GM12873 (cell line): ENCODE results near the gene CYSRT1.

ENCODE experiments used
- TF ChIP-seq, protein P1 (sequence below): IDR thresholded peaks from 2 replicates; pipeline ENCODE4 v1.5.1; 2012; ENCODE audit warnings: low read depth, mild to moderate bottlenecking, moderate library complexity, low read length, control low read depth; ENCODE audit not compliant: insufficient read depth; ENCODE audit errors: missing control alignments

The CYSRT1 gene

DNA sequence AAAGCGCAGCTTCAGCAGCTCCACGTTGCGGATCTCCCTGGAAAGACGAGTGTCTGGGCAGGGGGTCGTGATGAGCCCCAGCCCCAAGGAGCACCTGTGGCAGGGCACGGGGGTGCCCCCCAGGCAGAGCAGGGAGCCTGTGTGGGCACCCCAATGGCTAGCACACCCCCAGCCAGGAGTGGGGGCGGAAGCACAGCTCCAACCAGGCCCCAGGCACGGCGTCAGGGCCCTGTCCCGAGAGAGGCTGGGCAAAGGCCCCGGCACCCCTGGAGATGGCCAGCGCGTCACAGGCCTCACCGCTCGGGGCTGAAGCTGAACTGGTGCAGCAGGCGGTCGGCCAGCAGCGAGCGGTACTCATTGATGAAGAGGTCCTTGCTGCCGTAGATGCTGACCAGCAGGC, 44.5 kb upstream of the CYSRT1 start:
- TF ChIP-seq, protein P1, sequence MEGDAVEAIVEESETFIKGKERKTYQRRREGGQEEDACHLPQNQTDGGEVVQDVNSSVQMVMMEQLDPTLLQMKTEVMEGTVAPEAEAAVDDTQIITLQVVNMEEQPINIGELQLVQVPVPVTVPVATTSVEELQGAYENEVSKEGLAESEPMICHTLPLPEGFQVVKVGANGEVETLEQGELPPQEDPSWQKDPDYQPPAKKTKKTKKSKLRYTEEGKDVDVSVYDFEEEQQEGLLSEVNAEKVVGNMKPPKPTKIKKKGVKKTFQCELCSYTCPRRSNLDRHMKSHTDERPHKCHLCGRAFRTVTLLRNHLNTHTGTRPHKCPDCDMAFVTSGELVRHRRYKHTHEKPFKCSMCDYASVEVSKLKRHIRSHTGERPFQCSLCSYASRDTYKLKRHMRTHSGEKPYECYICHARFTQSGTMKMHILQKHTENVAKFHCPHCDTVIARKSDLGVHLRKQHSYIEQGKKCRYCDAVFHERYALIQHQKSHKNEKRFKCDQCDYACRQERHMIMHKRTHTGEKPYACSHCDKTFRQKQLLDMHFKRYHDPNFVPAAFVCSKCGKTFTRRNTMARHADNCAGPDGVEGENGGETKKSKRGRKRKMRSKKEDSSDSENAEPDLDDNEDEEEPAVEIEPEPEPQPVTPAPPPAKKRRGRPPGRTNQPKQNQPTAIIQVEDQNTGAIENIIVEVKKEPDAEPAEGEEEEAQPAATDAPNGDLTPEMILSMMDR: no peak

DNA sequence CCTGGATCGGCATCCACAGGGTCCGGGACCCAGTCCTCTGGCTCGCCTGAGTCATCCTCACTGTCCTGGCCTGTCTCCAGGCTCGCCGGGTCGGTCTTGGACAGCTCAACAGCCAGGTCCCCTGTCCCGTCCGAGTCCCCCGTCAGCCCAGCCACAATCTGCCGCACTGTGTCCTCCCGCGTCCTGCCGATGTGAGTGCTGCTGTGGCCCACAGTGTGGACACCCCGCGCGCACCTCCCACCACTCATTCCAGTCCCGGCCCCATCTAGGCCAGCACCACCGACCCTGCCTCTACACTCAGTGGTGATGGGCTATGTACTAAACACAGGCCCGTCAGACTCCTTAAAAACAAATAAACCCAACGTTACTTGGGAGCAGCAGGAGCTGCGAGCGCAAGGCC, 43.3 kb upstream of the CYSRT1 start:
- TF ChIP-seq, protein P1: no peak

DNA sequence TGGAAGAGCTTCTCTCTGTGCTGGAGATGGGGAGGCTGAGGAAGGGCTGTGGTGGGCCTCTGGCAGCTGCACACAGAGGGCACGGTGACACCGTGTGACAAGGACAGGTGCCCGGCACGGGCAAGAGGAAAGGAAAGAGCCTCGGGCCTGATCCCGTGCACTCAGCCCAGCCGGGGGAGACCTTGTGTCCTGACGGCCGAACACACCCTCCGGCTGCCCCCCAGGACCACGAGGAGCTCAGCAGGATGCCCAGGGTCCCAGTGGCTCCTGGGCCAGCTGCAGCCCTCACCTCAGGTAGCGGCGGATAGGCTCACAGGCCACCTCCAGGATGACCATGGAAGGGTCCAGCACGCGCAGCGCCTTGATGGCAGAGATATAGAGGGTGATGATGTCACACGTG, 42.1 kb upstream of the CYSRT1 start:
- TF ChIP-seq, protein P1: no peak

DNA sequence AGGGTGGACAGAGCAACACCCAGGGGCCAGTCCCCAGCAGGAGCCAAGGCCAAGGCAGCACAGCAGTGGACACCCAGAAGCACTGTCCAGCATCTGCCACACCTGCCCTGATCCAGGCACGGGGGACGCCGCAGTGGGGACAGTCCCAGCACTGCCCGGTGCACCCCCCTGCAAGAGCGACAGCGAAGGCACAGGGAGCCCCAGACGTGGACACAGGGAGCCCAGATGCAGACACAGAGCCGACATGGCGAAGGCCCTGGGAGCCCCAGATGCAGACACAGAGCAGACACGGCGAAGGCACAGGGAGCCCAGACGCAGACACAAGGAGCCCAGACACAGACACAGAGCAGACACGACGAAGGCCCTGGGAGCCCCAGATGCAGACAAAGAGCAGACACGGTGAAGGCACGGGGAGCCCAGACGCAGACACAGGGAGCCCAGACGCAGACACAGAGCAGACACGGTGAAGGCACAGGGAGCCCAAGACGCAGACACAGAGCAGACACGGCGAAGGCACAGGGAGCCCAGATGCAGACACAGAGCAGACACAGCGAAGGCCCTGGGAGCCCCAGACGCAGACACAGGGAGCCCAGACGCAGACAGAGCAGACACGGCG, 40.9 kb upstream of the CYSRT1 start:
- TF ChIP-seq, protein P1: no peak

DNA sequence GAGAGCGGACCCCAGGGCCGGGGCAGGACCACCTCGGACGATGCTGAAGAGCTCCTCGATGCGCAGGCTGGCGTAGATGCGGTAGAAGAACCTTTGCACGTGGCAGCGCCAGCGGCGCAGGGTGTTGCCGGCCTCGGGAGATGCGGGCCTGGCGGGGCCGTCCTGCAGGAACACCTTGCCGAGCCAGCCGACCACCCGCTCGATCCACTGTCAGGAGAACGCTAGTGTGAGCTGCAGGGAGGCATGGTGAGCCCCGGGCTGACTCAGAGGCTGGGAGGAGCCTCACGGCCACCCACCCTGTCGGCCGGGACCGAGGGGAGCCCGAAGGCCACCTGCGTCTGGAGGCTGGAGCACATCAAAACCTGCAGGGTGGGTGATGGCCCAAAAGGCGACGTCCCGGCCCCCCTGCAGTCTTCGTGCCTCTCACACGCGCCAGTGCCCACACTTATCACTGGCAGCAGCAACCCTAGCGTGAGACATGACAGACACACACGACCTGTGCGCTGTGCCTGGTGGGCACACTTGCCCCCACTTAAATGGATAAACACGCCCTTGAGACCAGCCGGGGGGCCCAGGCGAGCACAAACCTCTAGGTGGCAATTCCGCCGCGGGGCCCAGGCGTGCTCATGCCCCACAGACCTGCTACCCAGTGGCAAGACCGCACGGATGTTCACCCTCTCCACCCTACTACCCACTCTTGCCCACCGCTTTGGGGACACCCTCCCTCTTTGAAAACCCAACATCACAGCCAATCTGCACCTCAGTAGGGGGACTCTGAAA, 39.9 kb upstream of the CYSRT1 start:
- TF ChIP-seq, protein P1: no peak

DNA sequence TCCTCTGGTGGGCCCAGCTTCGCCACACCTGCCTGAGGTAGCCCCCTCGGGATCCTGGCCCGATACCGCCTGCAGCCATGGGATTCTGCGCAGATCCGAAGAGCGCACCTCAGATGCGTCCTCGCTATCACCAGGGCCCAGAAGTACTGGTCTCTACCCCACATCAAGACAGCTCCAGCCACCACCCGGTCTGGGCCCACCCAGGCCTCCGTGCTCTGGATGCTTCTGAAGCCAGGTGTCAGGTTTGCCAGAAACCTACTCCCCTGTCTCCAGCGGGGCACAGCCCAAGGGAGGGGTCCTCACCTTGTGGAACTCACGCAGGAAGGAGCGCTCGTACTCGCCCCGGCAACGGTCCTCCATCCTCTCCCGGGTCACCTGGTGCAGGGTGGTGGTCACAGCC, 39.1 kb upstream of the CYSRT1 start:
- TF ChIP-seq, protein P1: no peak

DNA sequence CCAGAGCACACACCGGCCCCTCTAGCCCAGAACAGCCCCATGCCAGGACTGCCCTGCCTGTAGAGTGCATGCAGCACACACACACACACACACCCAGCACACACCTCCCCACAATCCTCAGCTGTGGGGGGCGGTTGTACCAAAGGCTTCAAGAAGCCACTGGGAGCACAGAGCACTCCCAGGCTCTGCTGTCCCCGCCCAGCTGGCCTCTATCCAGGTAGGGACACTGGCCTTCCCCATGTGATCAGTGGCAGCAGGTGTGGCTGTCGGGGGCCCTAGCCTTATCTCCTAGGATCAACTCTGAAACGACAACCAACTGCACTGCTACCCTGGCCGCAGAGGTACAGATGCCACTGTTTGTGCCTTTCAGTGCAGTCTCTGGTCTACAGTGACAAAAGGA, 38.6 kb upstream of the CYSRT1 start:
- TF ChIP-seq, protein P1: no peak
